H9 (cell line): ENCODE measurements around the gene PTGER4. TPM values are rescaled to one million over a fixed set of nuclear protein-coding genes. Genes with fewer than 3 reads are reported as not detected.

Experiments used
- DNase-seq: peaks from one replicate; pipeline ENCODE4 v3.0.0-alpha.2; 2017
- H2AFZ ChIP-seq: one replicate; pipeline ENCODE4 v1.6.1; 2013; ENCODE audit warnings: mild to moderate bottlenecking, low read length, control low read depth, moderate library complexity
- H2AK5ac ChIP-seq: 2 replicates; pipeline ENCODE4 v1.6.1; 2013; ENCODE audit warnings: low read length, control low read depth, mixed read lengths; ENCODE audit not compliant: insufficient read length
- H2BK120ac ChIP-seq: one replicate; pipeline ENCODE4 v1.6.1; 2013; ENCODE audit warnings: low read depth, mild to moderate bottlenecking, low read length, control low read depth, inconsistent platforms; ENCODE audit not compliant: poor library complexity, severe bottlenecking
- H2BK12ac ChIP-seq: 2 replicates; pipeline ENCODE4 v1.6.1; 2013; ENCODE audit warnings: low read length, control low read depth, mixed read lengths, low read depth; ENCODE audit not compliant: insufficient read length
- H2BK15ac ChIP-seq: 2 replicates; pipeline ENCODE4 v1.6.1; 2013; ENCODE audit warnings: low read depth, low read length, control low read depth
- H2BK20ac ChIP-seq: one replicate; pipeline ENCODE4 v1.6.1; 2013; ENCODE audit warnings: low read depth, mild to moderate bottlenecking, low read length, control low read depth, inconsistent platforms; ENCODE audit not compliant: poor library complexity, severe bottlenecking
- H2BK5ac ChIP-seq: 2 replicates; pipeline ENCODE4 v1.6.1; 2013; ENCODE audit warnings: low read length, control low read depth, mixed read lengths; ENCODE audit not compliant: insufficient read length
- H3K14ac ChIP-seq: 2 replicates; pipeline ENCODE4 v1.6.1; 2013; ENCODE audit warnings: low read length, control low read depth; ENCODE audit not compliant: insufficient read depth
- H3K18ac ChIP-seq: 2 replicates; pipeline ENCODE4 v1.6.1; 2013; ENCODE audit warnings: low read depth, mild to moderate bottlenecking, mixed read lengths, low read length, control low read depth; ENCODE audit not compliant: insufficient read length
- H3K23ac ChIP-seq: 2 replicates; pipeline ENCODE4 v1.6.1; 2013; ENCODE audit warnings: low read length, control low read depth, mixed read lengths, low read depth; ENCODE audit not compliant: insufficient read length
- H3K23me2 ChIP-seq: 2 replicates; pipeline ENCODE4 v1.6.1; 2013; ENCODE audit warnings: low read depth, mild to moderate bottlenecking, mixed read lengths, low read length, control low read depth; ENCODE audit not compliant: insufficient read length, poor library complexity, severe bottlenecking
- H3K27ac ChIP-seq: 2 replicates; pipeline ENCODE4 v1.5.1; 2013; ENCODE audit warnings: low read length, control low read depth, mixed read lengths, low read depth; ENCODE audit not compliant: insufficient read length
- H3K27me3 ChIP-seq: 2 replicates; pipeline ENCODE4 v1.6.1; 2013; ENCODE audit warnings: low read length, control low read depth, inconsistent platforms; ENCODE audit not compliant: insufficient read depth
- H3K4ac ChIP-seq: 2 replicates; pipeline ENCODE4 v1.6.1; 2013; ENCODE audit warnings: low read depth, mild to moderate bottlenecking, control low read depth, inconsistent platforms, low read length, moderate library complexity
- H3K4me1 ChIP-seq: 2 replicates; pipeline ENCODE4 v1.6.1; 2013; ENCODE audit warnings: low read length, control low read depth, inconsistent platforms; ENCODE audit not compliant: insufficient read depth
- H3K4me2 ChIP-seq: 2 replicates; pipeline ENCODE4 v1.6.1; 2013; ENCODE audit warnings: low read length, control low read depth, mixed read lengths; ENCODE audit not compliant: insufficient read length, insufficient read depth
- H3K56ac ChIP-seq: 2 replicates; pipeline ENCODE4 v1.6.1; 2013; ENCODE audit warnings: low read depth, mild to moderate bottlenecking, mixed read lengths, low read length, control low read depth; ENCODE audit not compliant: insufficient read length
- H3K79me1 ChIP-seq: 2 replicates; pipeline ENCODE4 v1.6.1; 2013; ENCODE audit warnings: low read depth, mild to moderate bottlenecking, moderate library complexity, low read length, control low read depth, inconsistent platforms; ENCODE audit not compliant: insufficient read depth, poor library complexity, severe bottlenecking
- H3K79me2 ChIP-seq: 2 replicates; pipeline ENCODE4 v1.6.1; 2013; ENCODE audit warnings: low read length, control low read depth, inconsistent platforms; ENCODE audit not compliant: insufficient read depth
- H3K9ac ChIP-seq: 2 replicates; pipeline ENCODE4 v1.6.1; 2013; ENCODE audit warnings: low read length, control low read depth, mixed read lengths; ENCODE audit not compliant: insufficient read length; ENCODE audit errors: extremely low read depth
- H3K9me3 ChIP-seq: one replicate; pipeline ENCODE4 v1.6.1; 2013; ENCODE audit warnings: low read depth, low read length, inconsistent platforms; ENCODE audit not compliant: control insufficient read depth
- H3T11ph ChIP-seq: one replicate; pipeline ENCODE4 v1.6.1; 2013; ENCODE audit warnings: mild to moderate bottlenecking, low read length, control low read depth, inconsistent platforms
- H4K20me1 ChIP-seq: one replicate; pipeline ENCODE4 v1.6.1; 2013; ENCODE audit not compliant: control insufficient read depth, insufficient read length, insufficient read depth
- H4K5ac ChIP-seq: 2 replicates; pipeline ENCODE4 v1.6.1; 2013; ENCODE audit warnings: low read depth, mild to moderate bottlenecking, mixed read lengths, low read length, control low read depth; ENCODE audit not compliant: insufficient read length
- H4K8ac ChIP-seq: replicated peaks from 2 replicates; pipeline ENCODE4 v1.6.1; 2013; ENCODE audit warnings: low read length, control low read depth, mixed read lengths, low read depth; ENCODE audit not compliant: insufficient read length
- H4K91ac ChIP-seq: 2 replicates; pipeline ENCODE4 v1.6.1; 2013; ENCODE audit warnings: low read depth, mild to moderate bottlenecking, moderate library complexity, mixed read lengths, low read length, control low read depth; ENCODE audit not compliant: insufficient read length
- H3K27ac Mint-ChIP-seq, 3 experiments: 2 replicates in 2 of 3; 3 replicates in 1 of 3; pipeline ENCODE4 v1.8.0; 2020 to 2021; ENCODE audit warnings: mixed read lengths in 3 of 3, mild to moderate bottlenecking in 1 of 3, moderate library complexity in 1 of 3
- H3K27me3 Mint-ChIP-seq: 2 replicates; pipeline ENCODE4 v1.8.0; 2021; ENCODE audit warnings: low read depth, mild to moderate bottlenecking, moderate library complexity, mixed read lengths
- H3K36me3 Mint-ChIP-seq, 3 experiments: 2 replicates in 2 of 3; 3 replicates in 1 of 3; pipeline ENCODE4 v1.8.0; 2020 to 2021; ENCODE audit warnings: low read depth in 3 of 3, mixed read lengths in 3 of 3; ENCODE audit not compliant: insufficient read depth in 1 of 3
- H3K4me1 Mint-ChIP-seq, 2 experiments: 2 replicates each; pipeline ENCODE4 v1.8.0; 2020; ENCODE audit warnings: mixed read lengths in 2 of 2
- H3K4me3 Mint-ChIP-seq, 2 experiments: 2 replicates in 1 of 2; 3 replicates in 1 of 2; pipeline ENCODE4 v1.8.0; 2020 to 2021; ENCODE audit warnings: mild to moderate bottlenecking in 2 of 2, mixed read lengths in 2 of 2, moderate library complexity in 1 of 2
- H3K9me3 Mint-ChIP-seq, 2 experiments: 2 replicates in 1 of 2; 3 replicates in 1 of 2; pipeline ENCODE4 v1.8.0; 2020; ENCODE audit warnings: mild to moderate bottlenecking in 2 of 2, mixed read lengths in 2 of 2, moderate library complexity in 1 of 2
- total RNA-seq: library from RNA; stranded (reverse); gene quantifications from 2 replicates; pipeline ENCODE4 v1.2.1, GENCODE V29; 2021
- TF ChIP-seq, protein P1 (sequence below): fragments of 200-600 bp; sonication (generic); conservative IDR thresholded peaks from 3 replicates; pipeline ENCODE4 v1.8.0; 2021; ENCODE audit warnings: antibody characterized with exemption, mild to moderate bottlenecking

The PTGER4 gene
- total RNA-seq, 1 experiment from 2014 or later: 0.35 TPM

GRCh38 chr5:40714001-40714400 is 34.3 kb downstream of the PTGER4 start:
- no peaks in the 10 kb centered on the region for H3K79me2 ChIP-seq
- no peak overlapping the region for H4K8ac ChIP-seq
- no peaks in the 10 kb centered on the region for H3K9me3 ChIP-seq
- H3K9ac ChIP-seq: no peak overlapping the region
- no peak overlapping the region for H3K18ac ChIP-seq
- no peak overlapping the region for H4K91ac ChIP-seq
- DNase-seq: no peak
- H3K4me1 ChIP-seq: no peaks in the 10 kb centered on the region
- H3T11ph ChIP-seq: no peak overlapping the region
- H3K4ac ChIP-seq: no peak overlapping the region
- H2BK12ac ChIP-seq: no peak overlapping the region
- Mint-ChIP-seq H3K36me3 (peaks cover 5 to 13% (median 5%) of the 10 kb centered on the region in 3 experiments; a peak in 6 of 7 replicates), H3K4me1 (no peaks in the 10 kb centered on the region), H3K4me3 (no peak overlapping the region), H3K9me3 (peaks cover 6% of the 10 kb centered on the region in 2 experiments; a peak in 4 of 5 replicates), H3K27me3 (no peaks in the 10 kb centered on the region; the same call in 1 of the 2 replicates), H3K27ac (no peak overlapping the region)
- H3K56ac ChIP-seq: no peak overlapping the region
- no peak overlapping the region for H2BK120ac ChIP-seq
- no peak overlapping the region for H3K27ac ChIP-seq
- no peak overlapping the region for H3K14ac ChIP-seq
- no peaks in the 10 kb centered on the region for H3K23me2 ChIP-seq
- no peaks in the 10 kb centered on the region for H3K27me3 ChIP-seq
- no peaks in the 10 kb centered on the region for H4K20me1 ChIP-seq
- H2BK15ac ChIP-seq: no peak overlapping the region
- H2BK5ac ChIP-seq: no peak overlapping the region
- H4K5ac ChIP-seq: no peak overlapping the region
- H3K23ac ChIP-seq: no peak overlapping the region
- no peak overlapping the region for H3K4me2 ChIP-seq
- no peaks in the 10 kb centered on the region for H3K79me1 ChIP-seq
- TF ChIP-seq, protein P1, sequence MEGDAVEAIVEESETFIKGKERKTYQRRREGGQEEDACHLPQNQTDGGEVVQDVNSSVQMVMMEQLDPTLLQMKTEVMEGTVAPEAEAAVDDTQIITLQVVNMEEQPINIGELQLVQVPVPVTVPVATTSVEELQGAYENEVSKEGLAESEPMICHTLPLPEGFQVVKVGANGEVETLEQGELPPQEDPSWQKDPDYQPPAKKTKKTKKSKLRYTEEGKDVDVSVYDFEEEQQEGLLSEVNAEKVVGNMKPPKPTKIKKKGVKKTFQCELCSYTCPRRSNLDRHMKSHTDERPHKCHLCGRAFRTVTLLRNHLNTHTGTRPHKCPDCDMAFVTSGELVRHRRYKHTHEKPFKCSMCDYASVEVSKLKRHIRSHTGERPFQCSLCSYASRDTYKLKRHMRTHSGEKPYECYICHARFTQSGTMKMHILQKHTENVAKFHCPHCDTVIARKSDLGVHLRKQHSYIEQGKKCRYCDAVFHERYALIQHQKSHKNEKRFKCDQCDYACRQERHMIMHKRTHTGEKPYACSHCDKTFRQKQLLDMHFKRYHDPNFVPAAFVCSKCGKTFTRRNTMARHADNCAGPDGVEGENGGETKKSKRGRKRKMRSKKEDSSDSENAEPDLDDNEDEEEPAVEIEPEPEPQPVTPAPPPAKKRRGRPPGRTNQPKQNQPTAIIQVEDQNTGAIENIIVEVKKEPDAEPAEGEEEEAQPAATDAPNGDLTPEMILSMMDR: no peak
- H2AK5ac ChIP-seq: no peak overlapping the region
- H2AFZ ChIP-seq: no peak overlapping the region
- no peak overlapping the region for H2BK20ac ChIP-seq
